ENCODE results near the gene TP63. TPM values are rescaled to one million over a fixed set of nuclear protein-coding genes. Genes with fewer than 3 reads are reported as not detected.

Gene TP63
- total RNA-seq, 1 donor from 2014 or later, result 0.41 TPM

GRCh38 chr3:189680723-189681122 is 49.5 kb downstream of the TP63 start:
- DNase-seq (ENCODE audit: low spot score in 2 of 2) (no peak), FAIRE-seq (no peak)

GRCh38 chr3:189683546-189684255 is 52.5 kb downstream of the TP63 start:
- DNase-seq (ENCODE audit: low spot score in 2 of 2), result no peak
- no peak for FAIRE-seq

GRCh38 chr3:189684317-189684716 is 53.1 kb downstream of the TP63 start:
- FAIRE-seq (no peak), DNase-seq (ENCODE audit: low spot score in 2 of 2) (no peak)

GRCh38 chr3:189685291-189685690 is 54.1 kb downstream of the TP63 start:
- DNase-seq (ENCODE audit: low spot score in 2 of 2) (no peak), FAIRE-seq (no peak)

- FAIRE-seq, result no peak
- no peak for DNase-seq (ENCODE audit: low spot score in 2 of 2)
These were observed 54.7 kb downstream of the TP63 start for GRCh38 chr3:189685860-189686259.

GRCh38 chr3:189687475-189687874 is 56.3 kb downstream of the TP63 start:
- FAIRE-seq (no peak), DNase-seq (ENCODE audit: low spot score in 2 of 2) (no peak)

GRCh38 chr3:189688262-189688661 is 57.1 kb downstream of the TP63 start:
- FAIRE-seq (no peak), DNase-seq (ENCODE audit: low spot score in 2 of 2) (no peak)

- FAIRE-seq, result no peak
- no peak for DNase-seq (ENCODE audit: low spot score in 2 of 2)
These were observed 58.4 kb downstream of the TP63 start for GRCh38 chr3:189689625-189690024.

- no peak for FAIRE-seq
- DNase-seq (ENCODE audit: low spot score in 2 of 2), result no peak
These were observed 59.0 kb downstream of the TP63 start for GRCh38 chr3:189690237-189690636.

- no peak for DNase-seq (ENCODE audit: low spot score in 2 of 2)
- FAIRE-seq, result no peak
These were observed 59.5 kb downstream of the TP63 start for GRCh38 chr3:189690672-189691071.

GRCh38 chr3:189695400-189695799 is 64.2 kb downstream of the TP63 start:
- no peak for FAIRE-seq
- DNase-seq (ENCODE audit: low spot score in 2 of 2), result no peak

- DNase-seq (ENCODE audit: low spot score in 2 of 2) (no peak), FAIRE-seq (no peak)
These were observed 67.6 kb downstream of the TP63 start for GRCh38 chr3:189698811-189699210.

GRCh38 chr3:189699885-189700284 is 68.7 kb downstream of the TP63 start:
- no peak for DNase-seq (ENCODE audit: low spot score in 2 of 2)
- no peak for FAIRE-seq

- no peak for FAIRE-seq
These were observed 71.0 kb downstream of the TP63 start for GRCh38 chr3:189702066-189702646.

GRCh38 chr3:189703865-189704264 is 72.7 kb downstream of the TP63 start:
- DNase-seq (ENCODE audit: low spot score in 2 of 2) (no peak), FAIRE-seq (no peak)

More at GRCh38 chr3:189702066-189702646, 71.0 kb downstream of the TP63 start:
- no peak for DNase-seq (ENCODE audit: low spot score in 2 of 2)

GRCh38 chr3:189708375-189708774 is 77.2 kb downstream of the TP63 start:
- FAIRE-seq (no peak), DNase-seq (ENCODE audit: low spot score in 2 of 2) (no peak)

- FAIRE-seq (no peak), DNase-seq (ENCODE audit: low spot score in 2 of 2) (no peak)
These were observed 79.6 kb downstream of the TP63 start for GRCh38 chr3:189710620-189711402.

GRCh38 chr3:189712906-189713483 is 81.8 kb downstream of the TP63 start:
- no peak for DNase-seq (ENCODE audit: low spot score in 2 of 2)
- FAIRE-seq, result no peak

GRCh38 chr3:189714991-189715961 is 84.1 kb downstream of the TP63 start:
- DNase-seq (ENCODE audit: low spot score in 2 of 2) (no peak), FAIRE-seq (no peak)

GRCh38 chr3:189718215-189718614 is 87.0 kb downstream of the TP63 start:
- FAIRE-seq (no peak), DNase-seq (ENCODE audit: low spot score in 2 of 2) (no peak)

Measured in frontal cortex (tissue), 4 donors.